Fibroblast of gingiva (primary cell): ENCODE data around the gene GSTK1.
A peak's percentile ranks its signal among the peaks of the same experiment; 100 is the strongest.
"Not testable (repeated sequence)": the region's sequence is repeated elsewhere in the genome, so short reads cannot be mapped to it uniquely, and the experiment has no call there.

Source experiments
- DNase-seq: peaks from one replicate; pipeline ENCODE4 v3.0.0-alpha.2; 2011; ENCODE audit warnings: low read depth

Gene GSTK1

DNA sequence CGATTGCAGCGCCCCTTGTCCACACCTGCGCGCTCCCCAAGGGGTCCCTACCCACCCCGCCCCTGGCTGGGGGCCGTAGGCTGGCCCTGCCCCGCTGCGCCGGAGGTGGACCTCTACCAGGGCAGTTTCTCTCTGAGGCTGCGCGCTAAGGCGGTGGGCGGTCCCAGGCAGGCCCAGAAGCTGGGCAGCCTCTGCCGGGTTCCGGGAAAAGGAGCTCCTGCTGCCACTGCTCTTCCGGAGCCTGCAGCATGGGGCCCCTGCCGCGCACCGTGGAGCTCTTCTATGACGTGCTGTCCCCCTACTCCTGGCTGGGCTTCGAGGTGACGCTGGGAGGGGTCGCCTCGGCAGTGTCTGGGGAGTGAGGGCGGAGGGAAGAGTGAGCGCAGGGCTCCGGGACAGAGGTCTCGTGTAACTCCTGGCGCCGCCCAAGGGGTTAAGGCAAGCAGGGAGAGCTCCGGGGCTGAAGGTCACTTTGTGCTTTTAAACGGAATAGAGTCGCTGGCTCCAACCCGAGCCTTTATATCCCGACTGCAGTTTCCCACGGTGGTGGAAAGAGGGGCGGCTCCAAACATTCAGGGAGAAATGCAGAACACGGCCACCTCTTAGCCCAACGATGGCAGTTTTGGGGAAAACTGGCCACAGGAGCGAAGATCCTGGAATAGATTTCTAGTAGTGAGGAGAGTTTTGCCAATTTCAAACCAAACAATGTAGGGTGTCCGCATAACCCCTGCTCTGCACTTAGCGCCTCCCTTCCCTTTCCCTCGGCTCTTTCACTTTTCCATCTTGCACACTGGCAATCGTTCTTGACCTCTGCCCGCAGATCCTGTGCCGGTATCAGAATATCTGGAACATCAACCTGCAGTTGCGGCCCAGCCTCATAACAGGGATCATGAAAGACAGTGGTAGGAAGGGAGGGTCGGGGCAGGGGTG, at the start of gene GSTK1:
GSTK1 (plus strand) TSS at position 176 of the 930 bp plus-strand sequence; CDS start at position 249, 73 bp downstream.
- DNase-seq: peak; percentile 65

DNA sequence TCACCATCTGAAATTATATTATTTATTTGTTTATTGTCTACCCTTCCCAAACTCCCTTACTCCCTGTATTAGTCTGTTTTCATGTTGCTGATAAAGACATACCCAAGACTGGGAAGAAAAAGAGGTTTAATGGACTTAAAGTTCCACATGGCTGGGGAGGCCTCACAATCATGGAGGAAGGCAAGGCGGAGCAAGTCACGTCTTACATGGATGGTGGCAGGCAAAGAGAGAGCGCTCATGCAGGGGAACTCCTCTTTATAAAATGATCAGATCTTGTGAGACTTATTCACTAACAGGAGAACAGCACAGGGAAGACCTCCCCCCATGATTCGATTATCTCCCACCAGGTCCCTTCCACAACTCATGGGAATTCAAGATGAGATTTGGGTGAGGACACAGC, 49.8 kb upstream of the GSTK1 start:
- DNase-seq: not testable (repeated sequence)

DNA sequence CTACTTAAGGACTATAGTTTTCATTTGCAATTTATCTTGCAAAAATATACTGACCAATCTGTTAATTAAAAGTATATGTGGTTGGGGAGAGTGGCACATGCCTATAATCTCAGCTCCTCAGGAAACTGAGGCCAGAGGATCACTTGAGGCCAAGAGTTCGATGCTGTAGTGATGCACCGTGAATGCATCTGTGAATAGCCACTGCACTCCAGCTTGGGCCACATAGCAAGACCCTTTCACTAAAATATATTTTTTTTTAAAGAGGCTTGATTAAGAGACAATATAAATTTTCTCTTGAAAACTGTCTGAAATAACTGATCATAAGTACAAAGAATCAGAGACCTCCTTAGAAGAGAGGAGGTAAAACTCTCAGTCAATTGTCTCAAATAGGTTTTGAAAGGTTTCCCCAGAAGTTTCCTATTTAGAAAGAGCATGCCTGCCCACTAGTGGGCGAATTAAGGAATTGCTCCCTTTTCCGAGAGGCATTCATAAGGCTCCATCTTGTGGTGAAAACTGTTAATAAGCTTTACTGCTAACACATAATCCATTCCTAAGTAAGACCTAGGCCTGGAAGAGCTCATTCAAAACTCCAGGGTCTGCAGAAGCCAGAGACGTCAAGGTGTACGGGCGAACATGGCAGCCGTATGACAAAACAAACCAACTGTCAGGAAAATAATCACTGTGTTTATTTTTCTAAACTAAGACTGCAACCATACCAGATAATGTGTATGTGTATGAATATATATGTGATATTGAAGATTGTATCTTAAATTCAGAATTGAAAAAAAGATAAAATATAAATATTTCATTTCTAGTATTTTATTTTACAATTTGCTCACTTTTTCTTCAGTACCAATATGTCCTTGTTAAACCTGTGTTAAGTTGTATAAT, 48.2 kb upstream of the GSTK1 start:
- peak; percentile 73 for DNase-seq

DNA sequence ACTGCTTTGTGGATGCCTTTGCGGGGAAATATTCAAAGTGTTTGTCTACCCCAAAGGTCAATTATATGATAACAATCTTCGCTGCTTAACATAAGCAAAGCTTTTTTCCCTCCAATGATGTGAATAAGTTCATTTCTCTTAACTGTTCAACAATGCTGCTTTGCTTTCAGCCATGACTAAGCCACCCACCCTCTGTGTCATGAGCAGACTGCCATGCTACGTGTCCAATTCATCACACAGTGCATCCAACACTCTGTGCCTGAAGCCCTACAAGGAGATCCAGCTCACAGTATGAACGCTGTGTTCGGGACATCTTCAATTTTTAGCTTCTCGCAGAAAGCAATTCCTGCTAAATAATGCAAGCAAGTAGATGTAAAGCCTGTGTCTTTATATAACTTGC, 47.1 kb upstream of the GSTK1 start:
- DNase-seq: no peak

- no peak for DNase-seq
Observed at GRCh38 chr7:143216686-143217085, 46.6 kb upstream of the GSTK1 start.

- DNase-seq: no peak
Observed at GRCh38 chr7:143217806-143218205, 45.4 kb upstream of the GSTK1 start.

DNA sequence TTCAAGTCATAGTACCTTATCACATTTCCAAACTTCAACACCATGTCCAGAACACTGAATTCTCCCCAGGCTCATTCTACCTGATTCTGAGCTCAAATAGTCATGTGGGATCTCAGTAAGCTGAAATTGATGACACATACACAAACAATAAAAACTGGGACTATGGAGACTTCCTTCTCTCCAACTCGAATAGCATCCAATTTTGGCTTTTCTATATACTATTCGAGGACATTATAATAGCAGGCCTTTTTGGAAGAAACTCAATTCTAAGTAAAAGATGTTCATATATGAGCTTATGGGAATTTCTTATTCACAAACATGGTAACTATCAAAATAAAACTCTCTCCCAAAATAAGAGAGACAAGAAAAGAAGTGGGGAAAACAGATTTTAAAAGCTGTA, 42.0 kb upstream of the GSTK1 start:
- no peak for DNase-seq

GRCh38 chr7:143221737-143222136, 41.5 kb upstream of the GSTK1 start, which contains the start of gene TAS2R40:
TSS of gene TAS2R40 (plus strand) at chr7:143222037. CDS start at chr7:143222079, 42 bp downstream.
- DNase-seq: no peak

- DNase-seq: no peak
Observed at GRCh38 chr7:143222782-143223181, 40.5 kb upstream of the GSTK1 start.

DNA sequence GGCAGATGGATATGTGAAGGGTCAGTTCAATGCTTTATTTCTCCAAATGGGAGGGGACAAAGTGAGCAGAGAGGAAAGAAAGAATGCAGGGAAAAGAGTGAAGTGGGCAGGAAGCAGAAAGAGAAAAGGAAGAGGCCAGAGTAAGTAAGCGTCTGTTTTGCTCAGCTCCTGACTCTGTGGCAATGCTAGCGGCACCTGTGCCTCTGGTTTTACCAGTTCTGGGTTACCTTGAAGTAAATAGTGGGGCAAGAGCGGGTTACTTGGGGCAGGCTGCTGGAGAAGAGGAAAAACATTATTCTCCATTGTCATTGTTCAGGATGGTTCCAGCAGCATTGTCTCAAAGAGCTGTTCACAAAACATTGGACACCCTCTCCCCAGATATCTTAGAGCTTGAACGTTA, 39.5 kb upstream of the GSTK1 start:
- no peak for DNase-seq

GRCh38 chr7:143225047-143225446, 38.2 kb upstream of the GSTK1 start:
- DNase-seq: no peak

- DNase-seq: peak; percentile 53
Observed at GRCh38 chr7:143227806-143228205, 35.4 kb upstream of the GSTK1 start.

GRCh38 chr7:143229054-143229790, 34.0 kb upstream of the GSTK1 start:
- DNase-seq: peak; percentile 16

DNA sequence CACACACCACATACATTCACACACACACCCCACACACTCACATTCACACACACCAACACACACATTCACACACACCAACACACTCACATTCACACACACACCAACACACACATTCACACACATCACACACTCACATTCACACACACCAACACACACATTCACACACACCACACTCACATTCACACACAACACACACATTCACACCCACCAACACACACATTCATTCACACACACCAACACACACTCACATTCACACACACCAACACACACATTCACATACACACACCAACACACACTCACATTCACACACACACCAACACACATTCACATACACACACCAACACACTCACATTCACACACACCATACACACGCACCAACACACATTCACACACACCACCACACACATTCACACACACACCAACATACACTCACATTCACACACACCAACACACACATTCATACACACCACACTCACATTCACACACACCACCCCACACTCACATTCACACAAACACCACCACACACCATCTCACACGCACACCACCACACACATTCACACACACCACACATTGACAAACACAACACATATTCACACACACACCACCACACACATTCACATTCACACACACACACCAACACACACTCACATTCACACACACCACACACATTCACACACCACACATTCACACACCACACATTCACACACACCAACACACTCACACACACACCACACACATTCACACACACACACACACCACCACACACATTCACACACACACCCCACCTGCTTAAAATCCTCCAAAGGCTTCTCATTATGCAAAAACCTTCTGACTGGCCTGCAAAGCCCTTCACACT, 32.4 kb upstream of the GSTK1 start:
- DNase-seq: no peak

GRCh38 chr7:143233816-143234532, 29.3 kb upstream of the GSTK1 start:
- DNase-seq: no peak

DNA sequence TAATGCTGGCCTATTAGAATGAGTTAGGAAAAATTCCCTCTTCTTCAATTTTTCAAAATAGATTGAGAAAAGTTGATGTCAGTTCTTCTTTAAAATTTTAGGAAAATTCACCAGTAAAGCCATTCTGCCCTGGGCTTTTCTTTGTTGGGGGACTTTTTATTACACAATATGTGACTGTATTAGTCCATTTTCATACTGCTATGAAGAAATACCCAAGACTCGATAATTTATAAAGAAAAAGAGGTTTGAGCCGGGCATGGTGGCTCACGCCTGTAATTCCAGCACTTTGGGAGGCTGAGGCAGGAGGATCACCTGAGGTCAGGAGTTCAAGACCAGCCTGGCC, 28.7 kb upstream of the GSTK1 start:
- DNase-seq: no peak

GRCh38 chr7:143235561-143235960, 27.7 kb upstream of the GSTK1 start:
- no peak for DNase-seq

DNA sequence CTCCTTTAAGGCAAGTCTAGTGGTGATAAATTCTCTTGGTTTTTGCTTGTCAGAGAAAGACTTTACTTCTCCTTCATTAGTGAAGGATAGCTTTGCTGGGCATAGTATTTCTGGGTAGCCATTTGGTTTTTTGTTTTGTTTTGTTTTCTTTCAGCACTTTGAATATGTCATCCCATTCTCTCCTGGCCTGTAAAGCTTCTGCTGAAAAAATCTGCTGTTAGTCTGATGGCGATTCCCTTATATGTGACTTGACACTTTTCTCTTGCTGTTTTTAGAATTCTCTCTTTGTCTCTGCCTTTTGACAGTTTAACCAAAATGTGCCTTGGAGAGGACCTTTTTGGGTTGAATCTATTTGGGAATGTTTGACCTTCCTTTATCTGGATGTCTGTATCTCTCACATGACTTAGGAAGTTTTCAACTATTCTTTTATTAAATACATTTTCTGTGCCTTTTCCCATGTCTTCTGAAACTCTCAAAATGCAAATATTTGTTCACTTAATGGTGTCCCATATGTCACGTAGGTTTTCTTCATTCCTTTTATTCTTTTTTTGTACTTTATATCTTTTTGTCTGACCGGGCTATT, 26.7 kb upstream of the GSTK1 start:
- no peak for DNase-seq

DNA sequence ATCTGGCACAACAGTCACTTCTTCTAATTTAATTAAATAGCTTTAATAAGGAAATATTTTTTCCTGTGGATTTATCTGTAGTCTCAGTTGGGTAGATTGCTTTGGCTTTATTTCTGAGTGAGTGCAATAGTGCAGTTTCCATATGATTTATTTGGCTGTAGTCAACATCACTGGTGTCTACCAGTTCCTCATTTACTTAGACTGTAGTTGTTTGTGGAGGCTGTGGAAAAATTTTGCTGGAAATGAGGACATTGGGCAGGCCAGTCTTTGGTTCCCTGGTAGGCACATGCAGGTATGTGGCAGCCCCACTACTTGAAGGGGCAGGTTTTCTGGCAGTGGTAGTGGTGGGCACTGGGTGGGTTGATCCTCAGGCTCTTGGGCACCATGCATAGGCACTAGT, 25.9 kb upstream of the GSTK1 start:
- DNase-seq: no peak
